ENCODE results near the gene CDC5L.
A peak's percentile ranks its signal among the peaks of the same experiment; 100 is the strongest.

The CDC5L gene

DNA sequence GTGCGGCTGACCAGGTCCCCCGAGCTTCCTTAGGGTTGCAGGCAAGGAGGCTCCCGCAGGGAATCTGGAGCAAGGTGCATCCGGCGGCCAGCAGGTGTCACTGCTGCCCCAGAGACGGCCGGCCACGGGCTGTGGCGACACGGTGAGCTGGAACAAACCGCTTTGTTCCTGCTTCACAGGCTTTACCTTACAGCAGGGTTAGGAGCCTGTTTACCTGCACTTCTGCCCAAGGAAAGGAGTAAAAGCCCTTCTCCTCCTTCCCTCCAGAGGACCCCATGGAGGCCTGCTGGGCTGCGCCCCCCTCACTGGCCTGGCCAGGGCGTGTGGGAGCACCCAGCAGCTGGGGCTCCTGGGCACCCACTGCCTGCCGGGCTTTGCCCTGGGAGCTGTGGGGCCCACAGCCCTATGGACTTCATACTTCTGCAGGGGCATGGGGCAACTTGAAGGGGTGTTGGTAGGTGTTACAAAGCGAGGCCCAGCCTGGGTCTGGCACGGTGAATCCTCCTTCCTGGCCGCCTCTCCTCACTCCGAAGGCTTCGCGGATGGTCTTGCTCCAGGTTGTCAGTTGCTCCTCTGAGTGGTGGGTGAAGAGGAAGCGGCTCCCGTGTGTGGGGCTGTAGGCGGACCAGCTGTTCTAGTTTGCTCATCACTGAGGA, 88.4 kb downstream of the CDC5L start:
- no peak for DNase-seq (ENCODE audit: low read depth)

DNA sequence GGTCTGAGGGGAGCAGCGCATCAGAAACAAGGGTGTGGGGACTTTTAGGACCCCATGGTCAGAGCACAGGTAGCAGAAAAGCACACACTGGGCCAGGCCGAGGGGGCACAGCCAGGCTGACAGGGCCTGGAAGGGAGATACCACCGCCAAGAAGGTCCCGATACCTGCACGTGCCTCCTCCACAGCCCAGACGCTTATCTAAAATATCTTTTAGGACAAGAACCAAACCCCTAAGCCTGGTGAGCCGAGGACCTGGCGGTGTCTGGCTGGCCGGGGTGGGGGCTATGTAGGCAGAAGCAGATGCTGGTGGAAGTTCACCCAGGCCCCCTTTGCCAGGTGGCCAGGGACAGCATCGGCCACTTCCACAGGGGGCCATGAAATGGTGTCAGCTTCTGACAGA, 89.3 kb downstream of the CDC5L start:
- DNase-seq (ENCODE audit: low read depth): no peak

DNA sequence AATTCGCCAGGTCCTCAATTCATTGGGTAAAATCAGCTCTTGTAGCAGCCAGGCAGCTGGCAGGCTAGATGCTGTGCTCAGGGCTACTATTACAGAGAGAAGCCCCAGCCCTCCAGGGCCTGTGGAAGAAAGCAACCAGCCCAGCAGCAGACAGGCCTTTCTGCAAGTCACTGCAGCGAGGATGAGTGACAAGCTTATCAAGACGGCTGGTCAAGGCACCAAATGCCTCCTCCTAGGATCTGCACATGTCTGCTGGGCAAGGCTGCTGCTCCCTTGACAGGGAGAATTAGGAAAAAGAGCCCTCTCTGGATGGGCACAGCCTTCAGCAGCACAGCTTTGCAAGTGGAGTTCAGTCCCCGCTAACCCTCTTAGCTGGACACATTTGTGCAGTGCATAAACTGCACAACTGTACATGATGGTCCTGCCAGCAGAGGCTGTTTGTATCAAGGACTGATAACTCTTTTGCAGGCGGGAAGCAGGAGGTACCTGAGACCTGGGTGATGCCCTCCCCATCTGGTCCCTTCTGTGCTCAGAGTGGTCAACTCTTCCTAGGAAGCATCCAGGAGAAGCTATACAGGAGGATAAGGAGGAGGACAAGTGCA, 89.9 kb downstream of the CDC5L start:
- DNase-seq (ENCODE audit: low read depth): no peak

- no peak for DNase-seq (ENCODE audit: low read depth)
Observed at GRCh38 chr6:44478158-44478557, 90.7 kb downstream of the CDC5L start.

DNA sequence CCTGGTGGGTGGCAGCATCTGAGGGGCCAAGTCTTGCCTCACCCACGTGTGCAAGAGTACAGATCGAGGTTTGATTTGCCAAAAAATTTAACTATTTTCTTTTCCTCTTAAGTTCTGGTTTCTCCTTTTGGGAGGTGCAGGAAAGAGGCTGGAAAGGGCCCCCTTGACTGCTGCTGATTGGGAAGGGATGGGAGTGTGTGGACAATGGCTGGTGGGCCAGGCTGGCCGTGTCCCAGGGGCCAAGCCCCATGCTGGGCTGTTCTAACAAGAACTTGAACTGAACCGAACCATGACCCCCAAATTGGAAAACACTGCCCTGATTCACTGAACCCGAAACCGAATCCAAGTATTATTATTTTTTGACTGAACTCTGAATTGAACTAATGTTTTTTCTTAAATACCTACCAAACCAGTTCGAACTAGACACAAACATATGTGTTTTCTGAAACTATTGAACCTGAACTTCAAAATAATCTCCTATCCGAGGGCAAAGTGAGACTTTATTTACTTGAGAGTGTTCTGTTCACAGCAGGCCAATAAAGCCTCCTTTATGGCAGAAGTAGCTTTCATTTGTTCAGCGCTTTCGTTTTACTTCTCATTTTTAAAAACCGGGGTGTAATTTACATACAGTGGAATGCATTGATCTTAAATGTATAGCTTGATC, 91.2 kb downstream of the CDC5L start:
- DNase-seq (ENCODE audit: low read depth): no peak

GRCh38 chr6:44480097-44480541, 92.6 kb downstream of the CDC5L start:
- no peak for DNase-seq (ENCODE audit: low read depth)

GRCh38 chr6:44481056-44481455, 93.5 kb downstream of the CDC5L start:
- DNase-seq (ENCODE audit: low read depth): no peak

- no peak for DNase-seq (ENCODE audit: low read depth)
Observed at GRCh38 chr6:44481760-44482159, 94.3 kb downstream of the CDC5L start.

- no peak for DNase-seq (ENCODE audit: low read depth)
Observed at GRCh38 chr6:44485601-44486401, 98.3 kb downstream of the CDC5L start.

DNA sequence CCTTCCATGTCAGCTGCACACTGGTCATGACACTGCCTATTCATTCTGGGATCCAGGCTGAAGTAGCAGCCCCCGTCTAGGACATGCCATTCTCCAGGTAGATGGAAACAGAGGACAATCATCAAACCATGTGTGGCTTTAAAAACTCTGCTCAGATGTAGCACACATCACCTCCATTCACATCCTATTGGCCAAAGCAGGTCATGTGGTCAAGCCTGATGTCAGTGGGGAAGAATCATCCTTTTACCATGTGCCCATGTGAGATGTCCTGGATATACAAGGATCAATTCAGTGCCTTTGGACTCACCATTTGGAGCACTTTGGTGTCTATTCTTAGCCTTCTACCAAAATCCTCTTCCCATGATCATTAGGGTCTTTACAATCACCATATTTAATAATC, 99.5 kb downstream of the CDC5L start:
- DNase-seq (ENCODE audit: low read depth): no peak

- DNase-seq (ENCODE audit: low read depth): no peak
Observed at GRCh38 chr6:44487586-44487985, 100.1 kb downstream of the CDC5L start.

- DNase-seq (ENCODE audit: low read depth): peak; percentile 91
Observed at GRCh38 chr6:44489910-44490604, 102.6 kb downstream of the CDC5L start.

DNA sequence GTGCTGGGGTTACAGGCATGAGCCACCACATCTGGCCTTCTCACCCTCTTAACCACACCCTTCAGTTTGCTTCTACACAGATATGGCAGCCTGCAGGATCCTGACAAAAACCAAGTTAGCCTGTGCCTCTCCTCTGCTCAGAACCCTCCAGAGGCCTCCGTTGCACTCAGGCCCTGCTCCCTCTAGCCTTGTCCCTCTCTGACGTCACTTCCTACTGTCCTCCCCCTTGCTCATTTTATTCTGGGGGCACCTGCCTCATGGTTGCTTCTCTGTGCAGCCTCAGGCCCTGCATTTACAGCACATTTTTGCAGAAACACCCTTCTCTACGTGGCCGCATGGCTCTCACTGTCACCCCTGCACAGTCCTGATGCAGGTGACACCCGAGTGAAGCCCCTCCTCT, 105.6 kb downstream of the CDC5L start:
- no peak for DNase-seq (ENCODE audit: low read depth)

- DNase-seq (ENCODE audit: low read depth): no peak
Observed at GRCh38 chr6:44493593-44493992, 106.1 kb downstream of the CDC5L start.

- DNase-seq (ENCODE audit: low read depth): no peak
Observed at GRCh38 chr6:44494011-44494501, 106.5 kb downstream of the CDC5L start.

GRCh38 chr6:44495036-44495901, 107.8 kb downstream of the CDC5L start:
- DNase-seq (ENCODE audit: low read depth): no peak

GRCh38 chr6:44496665-44497369, 109.3 kb downstream of the CDC5L start:
- DNase-seq (ENCODE audit: low read depth): no peak

DNA sequence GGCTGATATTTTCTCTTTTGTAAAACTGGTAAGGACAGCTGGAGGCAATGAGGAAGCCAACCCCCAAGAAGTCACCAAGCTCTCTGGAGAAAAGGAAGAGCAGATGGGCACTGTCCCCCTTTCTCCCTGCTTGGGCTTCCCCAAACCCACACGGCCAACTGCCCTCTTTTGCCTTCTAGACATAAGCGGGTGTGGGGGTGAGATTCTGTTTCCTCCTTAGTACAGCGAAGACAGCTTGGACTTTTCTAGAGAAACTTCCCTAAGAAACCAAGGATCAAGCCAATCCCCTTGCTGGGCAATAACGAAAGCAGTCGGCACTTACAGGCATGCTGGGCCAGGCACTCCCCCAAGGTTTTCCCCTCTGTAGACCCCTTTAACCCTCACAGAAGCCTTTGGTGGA, 110.3 kb downstream of the CDC5L start:
- no peak for DNase-seq (ENCODE audit: low read depth)

GRCh38 chr6:44498436-44498835, 110.9 kb downstream of the CDC5L start:
- no peak for DNase-seq (ENCODE audit: low read depth)

DNA sequence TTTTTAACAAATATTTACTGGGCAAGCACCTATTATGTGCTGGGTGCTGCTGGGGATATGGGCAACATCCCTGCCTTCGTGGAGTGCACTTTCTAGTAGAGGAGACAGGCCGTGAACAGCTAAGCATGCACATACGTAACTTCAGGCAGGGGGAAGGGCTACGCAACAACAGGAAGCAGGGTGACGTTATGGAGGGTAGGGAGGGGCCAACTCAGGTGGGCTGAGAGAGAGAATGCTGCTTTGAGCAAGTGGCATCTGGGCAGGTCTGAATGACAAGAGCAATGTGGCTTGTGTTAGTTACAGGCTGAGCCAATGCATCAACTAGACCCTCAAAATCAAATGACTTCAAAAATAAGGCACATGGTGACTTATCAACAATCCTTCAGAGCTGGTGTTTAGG, 112.1 kb downstream of the CDC5L start:
- no peak for DNase-seq (ENCODE audit: low read depth)

All from GM04503 (cell line).